HL-60 (cell line): Measurements from ENCODE around the gene KLK8.

Experiments used
- DNase-seq, 2 experiments: peaks; one replicate each; pipeline ENCODE4 v3.0.0-alpha.2; 2010 to 2020; ENCODE audit warnings: low read depth in 1 of 2, low spot score in 1 of 2
- H3K27ac ChIP-seq: fragments of 250-450 bp; sonication (Bioruptor Pico); replicated peaks from 2 replicates; pipeline ENCODE4 v1.5.1; 2020; ENCODE audit warnings: mild to moderate bottlenecking, moderate library complexity
- H3K27me3 ChIP-seq: fragments of 250-450 bp; sonication (Bioruptor Pico); 2 replicates; pipeline ENCODE4 v1.5.1; 2021; ENCODE audit warnings: mild to moderate bottlenecking, moderate library complexity; ENCODE audit not compliant: insufficient read depth, poor library complexity, severe bottlenecking
- H3K4me3 ChIP-seq: replicated peaks from 2 replicates; pipeline ENCODE4 v1.5.1; 2011; ENCODE audit warnings: mild to moderate bottlenecking, control low read depth, low read length; ENCODE audit not compliant: insufficient read depth
- CTCF ChIP-seq: IDR thresholded peaks from one replicate; pipeline ENCODE4 v1.5.1; 2011; ENCODE audit warnings: low read length, control low read depth, inconsistent platforms; ENCODE audit not compliant: insufficient read depth
- GABPA ChIP-seq: IDR thresholded peaks from 2 replicates; pipeline ENCODE4 v1.6.1; 2012; ENCODE audit warnings: low read depth
- POLR2AphosphoS5 ChIP-seq: IDR thresholded peaks from 2 replicates; pipeline ENCODE4 v1.6.1; 2012; ENCODE audit warnings: low read depth
- REST ChIP-seq: IDR thresholded peaks from 2 replicates; pipeline ENCODE4 v1.6.1; 2012; ENCODE audit warnings: low read depth; ENCODE audit not compliant: insufficient replicate concordance
- SPI1 ChIP-seq: IDR thresholded peaks from 2 replicates; pipeline ENCODE4 v1.6.1; 2012; ENCODE audit warnings: low read depth, mild to moderate bottlenecking, borderline replicate concordance

The KLK8 gene

GRCh38 chr19:51023946-51024345 lies 22.5 kb upstream of the KLK8 start:
- H3K27me3 ChIP-seq = peaks cover 12% of the 10 kb centered on the region
- no peak for DNase-seq
- no peak overlapping the region for H3K4me3 ChIP-seq
- TF ChIP-seq SPI1 (no peak), CTCF (no peak), GABPA (no peak), POLR2AphosphoS5 (no peak), REST (no peak)
- no peak overlapping the region for H3K27ac ChIP-seq

GRCh38 chr19:51022526-51022925 lies 21.1 kb upstream of the KLK8 start:
- no peak for DNase-seq
- peaks cover 23% of the 10 kb centered on the region for H3K27me3 ChIP-seq
- no peak for TF ChIP-seq GABPA
- no peak for TF ChIP-seq REST
- no peak for TF ChIP-seq CTCF
- TF ChIP-seq POLR2AphosphoS5 = no peak
- no peak for TF ChIP-seq SPI1
- no peak overlapping the region for H3K4me3 ChIP-seq
- H3K27ac ChIP-seq = no peak overlapping the region

- Histone ChIP-seq H3K4me3 (no peak overlapping the region), H3K27ac (no peak overlapping the region), H3K27me3 (peaks cover 32% of the 10 kb centered on the region)
- TF ChIP-seq REST (no peak), POLR2AphosphoS5 (no peak), GABPA (no peak), CTCF (peak; percentile 67), SPI1 (no peak)
- DNase-seq = peak in 1 of 2 experiments; percentile 36
Measured at GRCh38 chr19:51020988-51021651, 19.7 kb upstream of the KLK8 start.
